Measurements from ENCODE around the gene FER.

- TF ChIP-seq RBBP5 (IDR thresholded peaks at IDR 0.05; ENCODE audit: borderline replicate concordance, low read depth, low read length): no peak
- no peak for TF ChIP-seq MAX (IDR thresholded peaks at IDR 0.05)
- TF ChIP-seq CTCF (IDR thresholded peaks at IDR 0.05; ENCODE audit: control extremely low read depth in 1 of 3, insufficient read depth in 1 of 3, low read depth in 1 of 3, low read length in 3 of 3): no peak
- no peak for TF ChIP-seq ATF3 (IDR thresholded peaks at IDR 0.05; ENCODE audit: insufficient read depth, low read depth, low read length)
- TF ChIP-seq JUN (IDR thresholded peaks at IDR 0.05; ENCODE audit: low read depth, low read length): no peak
- TF ChIP-seq SUZ12 (IDR thresholded peaks at IDR 0.05; ENCODE audit: low read length): no peak
These were observed 195.0 kb downstream of the FER start for GRCh38 chr5:108942701-108943100.
